Esophagus muscularis mucosa (tissue), 4 donors: ENCODE data around the gene TAF6L. TPM values are rescaled to one million over a fixed set of nuclear protein-coding genes. Genes with fewer than 3 reads are reported as not detected.

Experiments
- DNase-seq: peaks from one replicate; pipeline ENCODE4 v3.0.0-alpha.2; 2017; ENCODE audit errors: extremely low spot score
- H3K27ac ChIP-seq, 4 donors: fragments of 200-600 bp; sonication (generic); replicated peaks in 1 of 4; 1 replicate in 3 of 4; 2 replicates in 1 of 4; pipeline ENCODE4 v1.5.1; 2016 to 2019; ENCODE audit warnings: mild to moderate bottlenecking in 1 of 4
- H3K27me3 ChIP-seq, 4 donors: fragments of 200-600 bp; sonication (generic); one replicate each; pipeline versions ENCODE4 v1.5.1 to v1.6.0; 2016 to 2019
- H3K36me3 ChIP-seq, 4 donors: fragments of 200-600 bp; sonication (generic); one replicate each; pipeline ENCODE4 v1.5.1; 2016 to 2019
- H3K4me1 ChIP-seq, 4 donors: fragments of 200-600 bp; sonication (generic); one replicate each; pipeline ENCODE4 v1.5.1; 2016 to 2019
- H3K4me3 ChIP-seq, 4 donors: fragments of 200-600 bp; sonication (generic); 1 replicate in 2 of 4; 2 replicates in 2 of 4; pipeline ENCODE4 v1.5.1; 2016 to 2019; ENCODE audit warnings: mild to moderate bottlenecking in 4 of 4, moderate library complexity in 1 of 4
- H3K9me3 ChIP-seq, 4 donors: fragments of 200-600 bp; sonication (generic); 1 replicate in 3 of 4; 2 replicates in 1 of 4; pipeline ENCODE4 v1.5.1; 2016 to 2019
- CTCF ChIP-seq, 3 experiments: fragments of 200-600 bp in 2 of 3; fragments of 450-650 bp in 1 of 3; sonication (generic) in 2 of 3; IDR thresholded peaks; one replicate each; pipeline ENCODE4 v1.5.1; 2017 to 2019; ENCODE audit warnings: antibody characterized with exemption in 3 of 3, mild to moderate bottlenecking in 2 of 3, moderate library complexity in 1 of 3
- EP300 ChIP-seq: sonication (generic); formaldehyde crosslinking; IDR thresholded peaks from one replicate; pipeline ENCODE4 v1.6.1; 2017; ENCODE audit warnings: antibody characterized with exemption
- POLR2A ChIP-seq: fragments of 450-650 bp; IDR thresholded peaks from one replicate; pipeline ENCODE4 v1.6.1; 2017; ENCODE audit warnings: antibody characterized with exemption, moderate library complexity, mild to moderate bottlenecking, low read depth
- POLR2AphosphoS5 ChIP-seq, 2 donors: sonication (generic); formaldehyde crosslinking; IDR thresholded peaks; one replicate each; pipeline ENCODE4 v1.6.1; 2017; ENCODE audit warnings: antibody characterized with exemption in 2 of 2
- WGBS: methylation state at CpG from one replicate; pipeline ENCODE4 v1.1.5; 2018; 5-methylcytosine and 5-hydroxymethylcytosine counted together
- intact Hi-C: fragments of 100-400 bp; cut with DNase I; formaldehyde crosslinking; loops from one replicate; pipeline ENCODE4 v1.15.1; 2023
- small RNA-seq, 3 donors: library from RNA; depleted of rRNA; stranded (forward); fragments of <200 nt; gene quantifications; one replicate each; pipeline ENCODE3, GENCODE V24; 2016
- total RNA-seq, 4 donors: library from RNA; depleted of rRNA; stranded (reverse); fragments of >200 nt; gene quantifications; one replicate each; pipeline versions ENCODE4 v1.1.0 to v1.2.1, GENCODE V29; 2016

TAF6L gene
- total RNA-seq, 4 donors from 2014 or later = 12.0 to 27.2 (median 14.6) TPM

DNA sequence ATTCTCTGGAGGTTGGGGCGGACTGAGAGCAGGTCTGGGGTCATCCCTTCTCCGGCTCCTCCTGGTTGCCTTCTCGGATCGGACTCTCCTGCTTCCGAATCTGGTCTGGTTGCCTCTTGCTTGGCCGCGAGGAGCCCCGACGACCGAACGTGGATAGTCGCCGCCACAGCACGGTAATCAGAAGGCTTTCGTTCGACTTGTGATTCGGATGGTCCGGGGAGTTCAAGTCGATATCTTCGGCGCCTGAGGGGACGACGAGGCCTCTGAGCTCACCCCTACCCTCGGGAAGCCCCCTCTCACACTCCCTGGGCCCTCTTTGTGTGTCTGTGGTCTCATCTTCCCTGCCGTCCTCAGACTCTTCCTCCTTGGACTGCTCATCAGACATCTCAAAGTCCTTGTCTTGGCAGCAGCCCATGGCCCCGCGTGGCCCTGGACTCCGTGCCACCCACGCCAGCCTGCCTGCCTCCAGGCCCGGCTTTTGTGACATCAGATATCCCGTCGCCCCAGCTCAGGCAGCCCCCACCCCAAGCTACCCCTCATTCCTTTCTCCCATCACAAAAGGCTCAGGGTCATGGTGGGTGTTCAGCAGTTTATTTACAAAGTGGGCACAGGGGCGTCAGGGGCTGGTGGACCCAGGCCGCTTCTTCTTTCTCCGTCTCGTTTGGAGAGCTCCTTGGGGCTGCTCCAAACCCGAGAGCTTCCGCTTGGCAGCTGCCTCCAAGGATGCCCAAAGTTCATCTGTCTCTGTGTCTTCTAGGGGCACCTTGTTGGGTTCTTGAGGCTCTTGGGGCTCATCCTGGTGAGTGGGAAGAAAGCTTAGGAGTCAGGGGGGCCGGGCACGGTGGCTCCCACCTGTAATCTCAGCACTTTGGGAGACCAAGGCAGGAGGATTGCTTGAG lies 61.4 kb downstream of the TAF6L start, which contains the start of gene TEX54:
TSS of gene TEX54 (minus strand) at position 506 of the 899 bp plus-strand sequence.
- H3K27me3 ChIP-seq = no peaks in the 10 kb centered on the region
- 21% methylated on average over 23 of the region's 40 CpGs for WGBS
- H3K4me1 ChIP-seq = peaks cover 43 to 66% (median 53%) of the 10 kb centered on the region in 4 donors
- intact Hi-C loops = loop anchor here (5.0 kb wide), 1 partner anchor 40 kb away; the partner anchor contains the start of gene TMEM223
- peaks cover 9 to 64% (median 44%) of the 10 kb centered on the region in 4 donors for H3K36me3 ChIP-seq
- H3K27ac ChIP-seq = peak within 1 kb of the TSS; percentile 95 to 99 (median 97)
- no peaks in the 10 kb centered on the region for H3K9me3 ChIP-seq
- peak within 1 kb of the TSS; percentile 89 to 98 (median 94) for H3K4me3 ChIP-seq
- TF ChIP-seq EP300 (no peak), CTCF (IDR thresholded peaks at IDR 0.05) (no peak), POLR2AphosphoS5 (IDR thresholded peaks at IDR 0.05) (no peak), POLR2A (no peak)
- no peak for DNase-seq

DNA sequence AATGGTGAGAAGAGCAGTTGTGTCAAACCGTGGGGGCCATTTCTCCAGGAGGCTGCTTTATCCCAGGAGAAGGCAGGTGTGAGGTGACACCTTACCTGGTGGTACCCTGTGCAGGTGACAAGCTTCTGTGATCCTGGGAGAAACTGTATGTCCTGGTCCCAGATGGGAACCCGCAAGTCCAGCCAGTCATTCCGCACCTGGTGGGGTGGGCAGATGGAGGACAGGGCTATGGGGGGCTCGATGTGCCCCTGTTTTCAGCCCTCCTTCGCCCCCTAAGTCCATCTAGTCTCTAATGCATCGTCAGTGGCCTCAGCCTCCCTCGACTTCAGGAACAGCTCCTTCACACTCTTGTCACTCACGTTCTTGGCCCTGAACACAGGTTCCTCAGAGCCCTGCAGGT lies 64.1 kb downstream of the TAF6L start:
- no peak overlapping the region for H3K4me3 ChIP-seq
- no peak for DNase-seq
- H3K36me3 ChIP-seq = peaks cover 9 to 48% (median 34%) of the 10 kb centered on the region in 4 donors
- H3K27ac ChIP-seq = no peak overlapping the region
- intact Hi-C loops = no loop called here
- no peaks in the 10 kb centered on the region for H3K9me3 ChIP-seq
- H3K4me1 ChIP-seq = peaks cover 36 to 58% (median 48%) of the 10 kb centered on the region in 4 donors
- no peaks in the 10 kb centered on the region for H3K27me3 ChIP-seq
- 80% methylated on average over 6 of the region's 8 CpGs for WGBS
- no peak for TF ChIP-seq EP300

Small RNA genes lying within 50 kb of the gene (small RNA-seq; reads per million reads assigned to genes)
- gene MIR6514 (1.00 to 1.7 (median 1.3) reads per million in 3 donors), gene RNU6-118P (0 reads per million in 3 donors)

Other genes starting within 250 kb of the TAF6L start
- gene AHNAK, start 224.6 kb upstream of the TAF6L start, total RNA-seq = 1,000 to 10,000 TPM; 1,278 to 2,374 (median 1,866) TPM
- 1,000 to 10,000 TPM; 1,068 to 1,537 (median 1,375) TPM for gene EEF1G, start 197.5 kb upstream of the TAF6L start, total RNA-seq
- 1 to 10 TPM; 4.2 to 8.0 (median 6.0) TPM for gene TUT1, start 179.9 kb upstream of the TAF6L start, total RNA-seq
- 10 to 100 TPM; 60.2 to 91.4 (median 88.3) TPM for gene MTA2, start 169.5 kb upstream of the TAF6L start, total RNA-seq
- gene EML3, start 158.6 kb upstream of the TAF6L start, total RNA-seq = 10 to 100 TPM; 27.0 to 33.6 (median 29.0) TPM
- 10 to 100 TPM in 2 of 4 donors, 1 to 10 TPM in 2; 3.7 to 11.9 (median 10.1) TPM for gene ROM1, start 158.1 kb upstream of the TAF6L start, total RNA-seq
- gene B3GAT3, start 149.4 kb upstream of the TAF6L start, total RNA-seq = 10 to 100 TPM; 20.3 to 33.3 (median 22.1) TPM
- 100 to 1,000 TPM in 2 of 4 donors, 10 to 100 TPM in 2; 77.7 to 129 (median 111) TPM for gene GANAB, start 124.8 kb upstream of the TAF6L start, total RNA-seq
- gene INTS5, start 118.1 kb upstream of the TAF6L start, total RNA-seq = 10 to 100 TPM in 3 of 4 donors, 1 to 10 TPM in 1; 9.6 to 22.7 (median 21.7) TPM
- gene C11orf98, start 106.2 kb upstream of the TAF6L start, total RNA-seq = 10 to 100 TPM; 23.7 to 38.0 (median 33.0) TPM
- 1 to 10 TPM; 2.9 to 4.9 (median 3.1) TPM for gene CSKMT, start 106.1 kb upstream of the TAF6L start, total RNA-seq
- 1 to 10 TPM; 6.3 to 7.5 (median 7.1) TPM for gene UQCC3, start 99.7 kb upstream of the TAF6L start, total RNA-seq
- gene LBHD1, start 99.1 kb upstream of the TAF6L start, total RNA-seq = 1 to 10 TPM; 1.6 to 2.5 (median 1.7) TPM
- gene UBXN1, start 92.3 kb upstream of the TAF6L start, total RNA-seq = 100 to 1,000 TPM; 192 to 277 (median 234) TPM
- gene LRRN4CL, start 81.9 kb upstream of the TAF6L start, total RNA-seq = 10 to 100 TPM; 29.9 to 48.2 (median 39.2) TPM
- gene BSCL2, start 64.0 kb upstream of the TAF6L start, total RNA-seq = 10 to 100 TPM; 25.3 to 58.1 (median 39.2) TPM
- 1 to 10 TPM in 2 of 4 donors, under 1 TPM in 2; 0.65 to 1.5 (median 1.0) TPM for gene GNG3, start 63.7 kb upstream of the TAF6L start, total RNA-seq
- gene HNRNPUL2, start 43.9 kb upstream of the TAF6L start, total RNA-seq = 10 to 100 TPM; 19.5 to 45.0 (median 36.7) TPM
- 10 to 100 TPM; 12.9 to 22.9 (median 18.2) TPM for gene TTC9C, start 42.9 kb upstream of the TAF6L start, total RNA-seq
- 10 to 100 TPM in 1 of 4 donors, 1 to 10 TPM in 3; 6.2 to 12.3 (median 9.1) TPM for gene ZBTB3, start 17.2 kb upstream of the TAF6L start, total RNA-seq
- 10 to 100 TPM; 41.1 to 48.2 (median 44.4) TPM for gene POLR2G, start 9.8 kb upstream of the TAF6L start, total RNA-seq
- 10 to 100 TPM; 33.2 to 50.8 (median 44.8) TPM for gene TMEM179B, start 16.0 kb downstream of the TAF6L start, total RNA-seq
- 10 to 100 TPM; 13.7 to 17.9 (median 15.8) TPM for gene TMEM223, start 20.6 kb downstream of the TAF6L start, total RNA-seq
- gene NXF1, start 34.0 kb downstream of the TAF6L start, total RNA-seq = 10 to 100 TPM; 38.6 to 86.4 (median 48.4) TPM
- 10 to 100 TPM; 22.8 to 31.6 (median 31.6) TPM for gene STX5, start 60.7 kb downstream of the TAF6L start, total RNA-seq
- gene TEX54, start 61.4 kb downstream of the TAF6L start, total RNA-seq = not detected
- 10 to 100 TPM; 18.3 to 53.1 (median 48.1) TPM for gene WDR74, start 68.2 kb downstream of the TAF6L start, total RNA-seq
- 100 to 1,000 TPM in 1 of 4 donors, 10 to 100 TPM in 3; 53.2 to 123 (median 86.4) TPM for gene SLC3A2, start 109.5 kb downstream of the TAF6L start, total RNA-seq
- gene CHRM1, start 150.0 kb downstream of the TAF6L start, total RNA-seq = under 1 TPM in 2 of 4 donors, not detected in 2; 0.33 to 0.40 TPM
- gene SLC22A6, start 213.6 kb downstream of the TAF6L start, total RNA-seq = not detected
- not detected for gene SLC22A8, start 244.4 kb downstream of the TAF6L start, total RNA-seq